DOHH2 (cell line): Measurements from ENCODE around the gene DNMBP.
"Not testable (repeated sequence)": the region's sequence is repeated elsewhere in the genome, so short reads cannot be mapped to it uniquely, and the experiment has no call there.

ENCODE experiments used
- H3F3A ChIP-seq: fragments of 200-600 bp; sonication (generic), shearing (Covaris generic); 2 replicates; pipeline ENCODE4 v1.6.0; 2016; ENCODE audit warnings: antibody characterized with exemption, mild to moderate bottlenecking; ENCODE audit not compliant: control insufficient read depth, insufficient read depth
- H3K27ac ChIP-seq: fragments of 200-600 bp; sonication (generic); 2 replicates; pipeline ENCODE4 v1.5.1; 2014; ENCODE audit warnings: low read depth, mild to moderate bottlenecking, low read length, moderate library complexity
- H3K27me3 ChIP-seq: fragments of 200-600 bp; sonication (generic); 2 replicates; pipeline ENCODE4 v1.6.1; 2014; ENCODE audit warnings: mild to moderate bottlenecking, low read length, mixed read lengths; ENCODE audit not compliant: control insufficient read depth
- H3K36me3 ChIP-seq: fragments of 200-600 bp; sonication (generic); 2 replicates; pipeline ENCODE4 v1.6.1; 2014; ENCODE audit warnings: mild to moderate bottlenecking, low read length, moderate library complexity, mixed read lengths; ENCODE audit not compliant: control insufficient read depth
- H3K4me1 ChIP-seq: fragments of 200-600 bp; sonication (generic); 2 replicates; pipeline ENCODE4 v1.6.1; 2014; ENCODE audit warnings: mild to moderate bottlenecking, low read length, mixed read lengths; ENCODE audit not compliant: control insufficient read depth
- H3K4me2 ChIP-seq: fragments of 200-600 bp; sonication (generic); 2 replicates; pipeline ENCODE4 v1.6.0; 2014; ENCODE audit warnings: mild to moderate bottlenecking, low read length, moderate library complexity
- H3K4me3 ChIP-seq: fragments of 200-600 bp; sonication (generic); 2 replicates; pipeline ENCODE4 v1.5.1; 2014; ENCODE audit warnings: mild to moderate bottlenecking, low read length, mixed read lengths
- H3K79me2 ChIP-seq: fragments of 200-600 bp; sonication (generic); 2 replicates; pipeline ENCODE4 v1.6.1; 2014; ENCODE audit warnings: mild to moderate bottlenecking, low read length, mixed read lengths; ENCODE audit not compliant: control insufficient read depth
- H3K9me2 ChIP-seq: fragments of 200-600 bp; sonication (generic); replicated peaks from 2 replicates; pipeline ENCODE4 v1.6.1; 2014; ENCODE audit warnings: mild to moderate bottlenecking, low read length, mixed read lengths; ENCODE audit not compliant: control insufficient read depth
- H3K9me3 ChIP-seq: fragments of 200-600 bp; sonication (generic); 2 replicates; pipeline ENCODE4 v1.6.1; 2014; ENCODE audit warnings: antibody characterized with exemption, low read length, mixed read lengths; ENCODE audit not compliant: control insufficient read depth, insufficient read depth
- H4K20me1 ChIP-seq: fragments of 200-600 bp; sonication (generic); 2 replicates; pipeline ENCODE4 v1.6.0; 2014; ENCODE audit warnings: low read depth, mild to moderate bottlenecking, antibody characterized with exemption, low read length, moderate library complexity; ENCODE audit not compliant: control insufficient read depth, insufficient read depth
- CTCF ChIP-seq: fragments of 200-600 bp; sonication (generic); IDR thresholded peaks from one replicate; pipeline ENCODE4 v1.5.1; 2014; ENCODE audit warnings: antibody characterized with exemption, mild to moderate bottlenecking, low read depth, low read length; ENCODE audit not compliant: poor library complexity, severe bottlenecking
- EZH2phosphoT487 ChIP-seq: fragments of 200-600 bp; sonication (generic); IDR thresholded peaks from 2 replicates; pipeline ENCODE4 v1.6.1; 2017; ENCODE audit warnings: borderline replicate concordance, mild to moderate bottlenecking, antibody characterized with exemption, low read length, moderate library complexity, mixed read lengths

The DNMBP gene

GRCh38 chr10:99993701-99994689 is 15.8 kb downstream of the DNMBP start:
- H3K36me3 ChIP-seq = peaks cover 55% of the 10 kb centered on the region
- H3K9me3 ChIP-seq = no peaks in the 10 kb centered on the region
- H4K20me1 ChIP-seq = peaks cover 19% of the 10 kb centered on the region
- H3K79me2 ChIP-seq = peaks cover 98% of the 10 kb centered on the region
- H3K27ac ChIP-seq = peak overlapping the region; percentile 56
- TF ChIP-seq EZH2phosphoT487 = no peak
- H3F3A ChIP-seq = peaks cover 12% of the 10 kb centered on the region
- H3K4me2 ChIP-seq = peak overlapping the region; percentile 85
- no peaks in the 10 kb centered on the region for H3K27me3 ChIP-seq
- no peaks in the 10 kb centered on the region for H3K9me2 ChIP-seq
- peaks cover 83% of the 10 kb centered on the region for H3K4me1 ChIP-seq
- peak overlapping the region; percentile 60 for H3K4me3 ChIP-seq

- peak overlapping the region; percentile 97 for H3K27ac ChIP-seq
- H3F3A ChIP-seq = peaks cover 50% of the 10 kb centered on the region
- not testable (repeated sequence) for H3K27me3 ChIP-seq, H3K9me3 ChIP-seq, H4K20me1 ChIP-seq, H3K9me2 ChIP-seq
- H3K4me1 ChIP-seq = peaks cover 98% of the 10 kb centered on the region
- peak overlapping the region; percentile 94 for H3K4me2 ChIP-seq
- H3K36me3 ChIP-seq = peaks cover 45% of the 10 kb centered on the region
- peak overlapping the region; percentile 72 for H3K4me3 ChIP-seq
- H3K79me2 ChIP-seq = peaks cover 100% of the 10 kb centered on the region
These were observed 24.1 kb downstream of the DNMBP start for GRCh38 chr10:99985637-99986036.

- H3K4me3 ChIP-seq = peak overlapping the region; percentile 72
- H3K4me1 ChIP-seq = peaks cover 100% of the 10 kb centered on the region
- peak overlapping the region; percentile 97 for H3K27ac ChIP-seq
- peaks cover 51% of the 10 kb centered on the region for H3F3A ChIP-seq
- TF ChIP-seq CTCF = no peak
- TF ChIP-seq EZH2phosphoT487 = no peak
- H3K79me2 ChIP-seq = peaks cover 100% of the 10 kb centered on the region
- no peaks in the 10 kb centered on the region for H3K9me2 ChIP-seq
- H3K4me2 ChIP-seq = peak overlapping the region; percentile 94
- no peaks in the 10 kb centered on the region for H3K27me3 ChIP-seq
- no peaks in the 10 kb centered on the region for H4K20me1 ChIP-seq
- peaks cover 44% of the 10 kb centered on the region for H3K36me3 ChIP-seq
- no peaks in the 10 kb centered on the region for H3K9me3 ChIP-seq
These were observed 25.3 kb downstream of the DNMBP start for GRCh38 chr10:99984211-99985034.

- Histone ChIP-seq H4K20me1 (no peaks in the 10 kb centered on the region), H3K27me3 (no peaks in the 10 kb centered on the region), H3F3A (peaks cover 51% of the 10 kb centered on the region), H3K9me2 (no peaks in the 10 kb centered on the region), H3K4me3 (peak overlapping the region; percentile 72), H3K4me1 (peaks cover 100% of the 10 kb centered on the region), H3K27ac (peak overlapping the region; percentile 97), H3K4me2 (peak overlapping the region; percentile 94), H3K79me2 (peaks cover 100% of the 10 kb centered on the region), H3K9me3 (no peaks in the 10 kb centered on the region), H3K36me3 (peaks cover 47% of the 10 kb centered on the region)
- no peak for TF ChIP-seq EZH2phosphoT487
- TF ChIP-seq CTCF = no peak
These were observed 26.3 kb downstream of the DNMBP start for GRCh38 chr10:99983280-99983988.
